Measurements from ENCODE around the gene SNX5.

DNA sequence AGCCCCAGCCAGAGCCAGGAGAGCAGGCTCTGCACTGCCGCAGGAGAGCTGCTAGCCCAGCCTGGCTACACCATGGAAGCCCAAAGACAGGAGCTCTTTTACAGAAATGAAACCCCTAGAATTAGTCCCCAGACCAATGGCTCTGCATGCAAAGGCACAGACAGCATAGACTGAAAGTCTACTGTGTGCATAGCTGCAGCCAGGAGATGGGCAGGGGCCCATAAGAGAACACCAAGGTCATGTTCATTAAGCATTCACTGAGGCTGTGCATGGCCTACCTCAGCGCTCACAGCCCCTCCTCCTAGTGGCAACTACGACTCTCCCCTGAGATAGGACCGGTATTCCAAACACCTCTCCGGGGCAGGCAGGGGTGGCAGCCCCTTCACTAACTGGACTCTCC lies 34.9 kb downstream of the SNX5 start:
- TF ChIP-seq, protein P1, sequence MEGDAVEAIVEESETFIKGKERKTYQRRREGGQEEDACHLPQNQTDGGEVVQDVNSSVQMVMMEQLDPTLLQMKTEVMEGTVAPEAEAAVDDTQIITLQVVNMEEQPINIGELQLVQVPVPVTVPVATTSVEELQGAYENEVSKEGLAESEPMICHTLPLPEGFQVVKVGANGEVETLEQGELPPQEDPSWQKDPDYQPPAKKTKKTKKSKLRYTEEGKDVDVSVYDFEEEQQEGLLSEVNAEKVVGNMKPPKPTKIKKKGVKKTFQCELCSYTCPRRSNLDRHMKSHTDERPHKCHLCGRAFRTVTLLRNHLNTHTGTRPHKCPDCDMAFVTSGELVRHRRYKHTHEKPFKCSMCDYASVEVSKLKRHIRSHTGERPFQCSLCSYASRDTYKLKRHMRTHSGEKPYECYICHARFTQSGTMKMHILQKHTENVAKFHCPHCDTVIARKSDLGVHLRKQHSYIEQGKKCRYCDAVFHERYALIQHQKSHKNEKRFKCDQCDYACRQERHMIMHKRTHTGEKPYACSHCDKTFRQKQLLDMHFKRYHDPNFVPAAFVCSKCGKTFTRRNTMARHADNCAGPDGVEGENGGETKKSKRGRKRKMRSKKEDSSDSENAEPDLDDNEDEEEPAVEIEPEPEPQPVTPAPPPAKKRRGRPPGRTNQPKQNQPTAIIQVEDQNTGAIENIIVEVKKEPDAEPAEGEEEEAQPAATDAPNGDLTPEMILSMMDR (conservative IDR thresholded peaks at IDR 0.05; ENCODE audit: low read length): no peak
- no peak for TF ChIP-seq EZH2phosphoT487 (IDR thresholded peaks at IDR 0.05; ENCODE audit: borderline replicate concordance, low read depth, low read length)

Data from OCI-LY7 (cell line).